Stimulated activated CD4-positive, alpha-beta T cell treated with anti-CD3 and anti-CD28 coated beads, TNF-alpha, amount 100 ng/mL, for 24 hours (primary cell): ENCODE measurements around the gene PCA3.

Experiments
- DNase-seq, 3 experiments: peaks; one replicate each; pipeline ENCODE4 v3.0.0-alpha.2; 2020; ENCODE audit warnings: low read depth in 3 of 3

Gene PCA3

DNA sequence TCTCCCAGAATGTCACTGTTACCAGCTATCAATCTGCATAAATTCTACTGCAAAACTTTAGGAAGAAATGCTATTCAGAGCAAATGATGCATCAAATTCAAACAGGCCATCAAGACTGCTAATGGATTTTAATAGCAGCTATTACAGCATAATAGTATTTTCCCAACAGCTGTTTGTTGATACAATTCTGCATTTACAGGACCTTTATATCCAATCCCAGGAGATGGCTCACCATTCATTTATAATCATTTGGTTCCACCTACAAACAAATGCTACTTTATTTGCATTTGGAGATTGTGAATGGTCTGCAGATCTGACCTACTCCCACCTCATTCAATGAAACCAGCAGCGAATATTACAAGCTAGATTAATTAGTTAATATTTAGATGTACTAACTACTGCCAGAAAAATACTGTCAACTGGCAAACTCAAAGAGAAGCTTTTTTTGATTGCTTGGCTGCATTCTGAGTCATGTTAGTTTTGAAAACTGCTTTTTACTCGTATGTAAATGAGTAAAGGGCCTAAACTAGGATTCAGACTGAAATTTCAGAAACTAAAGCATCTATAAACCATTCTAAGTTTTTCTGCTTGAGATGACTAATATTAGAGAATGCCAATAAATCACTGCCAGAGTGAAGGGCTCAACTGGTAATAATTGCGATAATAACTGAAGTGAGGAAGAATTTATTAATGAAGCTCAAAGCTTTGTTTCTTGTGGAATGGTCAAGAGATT, 7.1 kb upstream of the PCA3 start:
- no peak for DNase-seq

- DNase-seq = no peak
These were observed 5.8 kb upstream of the PCA3 start for GRCh38 chr9:76758476-76758875.

DNA sequence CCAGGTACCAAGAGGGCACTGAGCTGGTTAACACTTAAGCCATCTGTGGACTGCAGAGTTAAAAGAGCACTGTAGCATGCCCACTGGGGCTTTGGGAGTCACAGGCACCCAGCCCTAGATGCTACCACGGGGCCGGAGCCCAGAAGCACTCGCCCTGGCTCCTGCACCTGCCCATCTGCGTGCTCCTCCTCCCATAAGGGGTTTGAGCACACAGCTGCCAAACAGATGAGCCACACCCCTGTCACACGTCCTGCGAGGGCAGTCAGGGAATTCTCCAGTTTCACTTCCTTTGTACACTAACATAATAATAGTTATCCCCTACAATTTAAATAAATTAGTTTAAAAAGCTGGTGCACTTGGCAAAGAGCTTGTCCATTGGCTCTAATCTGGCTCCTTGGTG, 4.5 kb upstream of the PCA3 start:
- DNase-seq = no peak

- DNase-seq = no peak
These were observed 2.8 kb upstream of the PCA3 start for GRCh38 chr9:76761448-76761847.

GRCh38 chr9:76766126-76766525, 1.9 kb downstream of the PCA3 start:
- DNase-seq = no peak

DNA sequence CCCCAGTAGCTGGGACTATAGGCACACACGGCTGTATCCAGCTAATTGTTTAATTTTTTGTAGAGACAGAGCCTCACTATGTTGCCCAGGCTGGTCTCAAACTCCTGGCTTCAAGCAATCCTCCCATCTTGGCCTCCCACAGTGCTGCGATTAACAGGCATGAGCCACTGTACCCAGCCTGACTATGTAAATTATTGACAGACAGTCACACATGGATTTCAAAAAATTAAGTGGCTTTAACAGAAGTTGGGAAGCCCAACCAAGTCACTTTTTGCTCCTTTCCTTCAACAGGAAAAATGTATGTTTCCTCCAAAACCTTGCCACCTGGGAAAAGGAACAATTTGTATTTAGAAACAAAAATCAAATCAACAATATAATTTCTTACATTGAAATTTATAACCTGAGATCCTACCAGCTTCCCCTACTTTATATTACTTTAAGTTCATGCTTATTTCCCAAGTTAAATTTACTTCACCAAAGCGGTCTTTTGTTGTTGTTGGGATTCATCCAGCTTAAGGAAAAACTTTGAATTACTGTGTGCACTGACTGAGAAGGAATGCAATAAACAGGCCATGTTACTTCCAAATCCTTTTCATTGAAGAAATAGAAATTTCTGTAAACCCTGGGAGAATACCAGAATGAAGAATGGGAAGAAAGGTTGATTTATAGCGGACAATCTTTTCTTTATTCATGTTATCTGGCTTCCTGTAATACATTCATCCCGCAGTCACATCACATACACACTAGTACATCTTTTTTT, 8.6 kb downstream of the PCA3 start:
- no peak for DNase-seq

DNA sequence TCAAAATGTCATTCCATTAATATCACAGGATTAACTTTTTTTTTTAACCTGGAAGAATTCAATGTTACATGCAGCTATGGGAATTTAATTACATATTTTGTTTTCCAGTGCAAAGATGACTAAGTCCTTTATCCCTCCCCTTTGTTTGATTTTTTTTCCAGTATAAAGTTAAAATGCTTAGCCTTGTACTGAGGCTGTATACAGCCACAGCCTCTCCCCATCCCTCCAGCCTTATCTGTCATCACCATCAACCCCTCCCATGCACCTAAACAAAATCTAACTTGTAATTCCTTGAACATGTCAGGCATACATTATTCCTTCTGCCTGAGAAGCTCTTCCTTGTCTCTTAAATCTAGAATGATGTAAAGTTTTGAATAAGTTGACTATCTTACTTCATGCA, 20.6 kb downstream of the PCA3 start:
- DNase-seq = no peak

- no peak for DNase-seq
These were observed 21.3 kb downstream of the PCA3 start for GRCh38 chr9:76785501-76785900.

- DNase-seq = no peak
These were observed 23.4 kb downstream of the PCA3 start for GRCh38 chr9:76787677-76788076.

- no peak for DNase-seq
These were observed 25.6 kb downstream of the PCA3 start for GRCh38 chr9:76789840-76790239.

DNA sequence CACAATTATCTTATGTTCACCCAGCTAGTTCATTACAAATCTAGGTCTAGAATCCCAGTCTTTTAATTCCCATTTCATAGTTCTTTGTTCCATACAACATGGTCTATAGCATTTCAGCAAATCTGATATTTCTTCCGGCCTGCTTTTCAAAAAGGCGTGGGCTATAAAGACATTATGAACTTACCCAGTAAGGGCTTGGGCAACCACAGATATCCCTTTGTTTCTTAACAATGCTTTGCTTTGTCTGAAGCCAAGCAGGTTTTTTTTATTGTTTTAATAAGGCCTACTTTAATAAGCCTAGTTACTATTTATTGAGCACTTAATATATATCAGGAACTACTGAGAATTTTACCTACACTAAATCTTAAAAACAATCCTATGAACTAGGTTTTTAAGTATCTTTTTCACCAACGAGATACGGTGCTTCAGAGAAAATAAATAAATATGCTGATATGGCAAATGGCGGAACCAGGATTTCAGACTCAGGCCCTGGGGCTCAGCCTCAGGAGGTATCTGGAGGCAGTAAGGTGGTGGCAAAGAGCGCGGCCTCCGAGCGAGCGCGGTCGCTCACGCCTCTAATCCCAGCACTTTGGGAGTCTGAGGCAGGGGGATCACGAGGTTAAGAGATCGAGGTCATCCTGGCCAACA, 29.7 kb downstream of the PCA3 start:
- no peak for DNase-seq

GRCh38 chr9:76796296-76796695, 32.1 kb downstream of the PCA3 start:
- DNase-seq = no peak

DNA sequence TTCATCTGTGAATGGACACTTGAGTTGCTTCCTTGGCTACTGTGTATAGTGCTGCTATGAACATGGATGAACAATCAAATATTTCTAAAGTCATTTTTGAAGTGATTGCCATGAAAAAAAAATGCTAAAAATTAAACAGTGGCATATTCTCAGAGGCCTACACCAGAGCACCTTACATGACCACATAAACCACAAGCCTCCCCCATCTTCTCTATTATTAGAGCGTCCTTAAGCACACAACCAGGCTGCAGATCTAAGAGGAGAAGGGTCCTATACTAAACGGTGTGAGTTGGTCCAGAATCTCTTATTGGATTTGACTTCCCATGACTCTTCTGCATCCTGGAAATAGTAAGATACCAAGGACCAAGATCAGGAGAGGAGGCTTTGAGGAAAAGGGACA, 34.3 kb downstream of the PCA3 start:
- no peak for DNase-seq

DNA sequence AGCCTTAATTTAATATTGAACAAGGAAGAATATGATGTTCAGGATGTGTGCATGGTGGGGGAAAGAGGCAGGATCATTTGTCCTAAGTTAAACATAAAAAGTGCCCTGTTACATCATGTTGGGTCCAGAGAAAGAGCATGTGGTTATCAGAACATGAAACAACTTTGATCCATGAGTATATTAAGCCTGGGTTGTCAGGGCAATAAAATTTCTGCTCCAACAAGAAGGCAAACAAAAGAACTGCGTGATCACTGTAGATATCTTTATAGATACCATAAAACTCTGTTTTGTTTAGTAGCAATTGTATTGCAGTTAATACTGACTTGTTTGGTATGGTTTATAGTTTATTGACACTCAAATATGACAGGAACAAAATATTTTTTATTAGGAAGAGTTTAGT, 35.2 kb downstream of the PCA3 start:
- DNase-seq = no peak

- DNase-seq = no peak
These were observed 36.7 kb downstream of the PCA3 start for GRCh38 chr9:76800901-76801300.

DNA sequence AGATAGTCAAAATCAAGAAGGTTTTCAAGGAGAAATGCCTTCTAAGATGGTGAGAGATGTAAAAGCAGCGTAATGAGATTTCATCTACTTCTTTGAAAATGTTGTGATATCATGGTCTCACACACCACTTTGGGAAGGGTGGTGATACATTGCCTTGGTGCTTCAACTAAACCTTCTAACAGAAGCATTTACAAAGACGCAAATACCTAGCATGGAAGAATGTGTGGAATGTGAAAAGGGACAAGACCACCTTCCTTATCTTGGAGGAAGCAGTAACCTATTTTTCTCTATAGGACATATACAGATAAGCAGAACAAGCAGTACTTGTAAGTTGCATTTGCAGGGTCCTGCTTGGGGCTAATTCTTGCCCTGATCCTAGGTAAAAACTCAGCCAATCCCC, 38.8 kb downstream of the PCA3 start:
- DNase-seq = no peak

DNA sequence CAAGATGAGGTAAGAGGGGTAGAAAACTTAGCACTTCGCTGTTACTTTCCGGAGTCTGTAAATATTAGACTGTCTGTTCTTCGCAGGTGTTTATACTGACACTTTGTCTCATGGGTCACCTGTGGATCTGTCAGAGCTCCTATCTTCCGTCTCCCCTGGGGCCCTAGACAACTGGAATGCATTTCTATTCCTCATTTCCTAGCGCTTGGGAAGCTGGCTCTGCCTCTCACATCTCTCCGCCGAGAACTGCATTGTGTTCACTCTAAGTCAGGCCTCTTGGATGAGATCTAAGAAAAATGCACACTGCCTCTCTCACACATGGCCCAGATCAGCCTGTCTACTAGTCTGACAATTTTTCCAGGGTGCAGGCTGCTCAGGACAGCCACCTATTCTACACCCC, 39.5 kb downstream of the PCA3 start:
- no peak for DNase-seq

DNA sequence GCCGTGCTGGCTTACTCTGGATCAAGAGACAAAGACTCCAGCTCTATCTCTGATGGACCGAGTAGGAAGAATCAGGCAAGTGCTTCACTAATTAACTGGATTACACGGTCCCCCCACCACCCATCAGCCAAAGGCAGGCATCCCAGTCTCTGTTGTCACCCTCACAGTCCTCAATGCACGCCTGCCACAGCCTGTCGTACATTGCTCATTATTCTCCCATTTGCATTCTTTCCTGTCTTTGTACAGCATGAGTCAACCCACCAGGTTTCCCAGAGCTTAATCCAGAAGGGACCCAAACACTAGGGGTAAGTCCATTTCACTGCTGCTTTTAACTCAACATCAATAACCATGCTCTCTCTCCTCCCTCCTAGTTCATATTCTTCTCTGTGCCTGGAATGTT, 44.4 kb downstream of the PCA3 start:
- DNase-seq = no peak

DNA sequence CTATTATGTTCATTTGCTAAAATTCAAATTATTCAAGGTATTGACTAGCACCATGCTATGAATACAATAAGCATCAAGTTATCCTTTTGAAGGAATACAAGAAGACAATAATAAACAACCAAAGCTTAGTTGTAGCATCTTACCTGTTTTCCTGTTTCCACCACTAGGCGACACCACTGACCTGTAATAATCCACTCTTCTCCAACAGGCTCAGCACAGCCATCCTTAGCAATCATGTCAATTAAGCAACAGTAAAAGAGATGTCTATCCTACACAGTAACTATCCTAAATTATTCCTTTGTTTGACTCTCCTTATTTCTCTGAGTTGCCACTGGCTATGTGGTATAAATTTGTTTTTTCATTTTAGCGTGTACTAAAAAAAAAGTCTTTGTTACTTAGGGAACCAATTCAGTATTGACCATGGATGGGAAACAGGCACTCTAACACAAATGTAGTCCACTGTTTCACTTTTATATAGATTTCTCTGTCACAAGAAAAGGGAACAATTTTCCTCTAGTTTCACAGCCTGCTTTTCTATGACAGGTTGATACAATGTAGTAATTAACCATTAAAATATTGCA, 46.2 kb downstream of the PCA3 start:
- DNase-seq = no peak

DNA sequence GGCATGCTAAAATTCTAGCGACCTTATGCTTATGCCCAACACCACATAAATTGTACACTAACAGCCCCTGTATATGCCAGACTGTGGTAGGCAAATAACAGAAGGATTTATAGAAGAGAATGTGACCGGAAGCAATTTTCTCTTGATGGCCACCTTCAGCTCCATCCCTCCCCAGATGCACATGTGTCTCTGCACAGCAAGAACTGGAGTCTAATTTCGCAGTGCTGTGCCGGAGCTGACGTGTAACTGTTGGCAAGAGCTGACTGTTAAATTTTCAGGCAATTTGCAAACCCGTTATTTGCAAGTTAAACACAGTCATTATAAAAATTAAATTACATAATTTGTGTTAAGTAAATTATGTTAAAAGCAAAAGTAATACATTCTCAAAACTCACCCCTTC, 48.4 kb downstream of the PCA3 start:
- no peak for DNase-seq

GRCh38 chr9:76817489-76817888, 53.3 kb downstream of the PCA3 start:
- DNase-seq = no peak

- DNase-seq = no peak
These were observed 54.0 kb downstream of the PCA3 start for GRCh38 chr9:76818271-76818670.

GRCh38 chr9:76820431-76820830, 56.2 kb downstream of the PCA3 start:
- DNase-seq = no peak
